ENCODE data around the gene ADAM12. TPM values are rescaled to one million over a fixed set of nuclear protein-coding genes. Genes with fewer than 3 reads are reported as not detected.

Gene ADAM12
- polyA plus RNA-seq, 4 donors, result 21.5 to 32.0 (median 27.2) TPM

DNA sequence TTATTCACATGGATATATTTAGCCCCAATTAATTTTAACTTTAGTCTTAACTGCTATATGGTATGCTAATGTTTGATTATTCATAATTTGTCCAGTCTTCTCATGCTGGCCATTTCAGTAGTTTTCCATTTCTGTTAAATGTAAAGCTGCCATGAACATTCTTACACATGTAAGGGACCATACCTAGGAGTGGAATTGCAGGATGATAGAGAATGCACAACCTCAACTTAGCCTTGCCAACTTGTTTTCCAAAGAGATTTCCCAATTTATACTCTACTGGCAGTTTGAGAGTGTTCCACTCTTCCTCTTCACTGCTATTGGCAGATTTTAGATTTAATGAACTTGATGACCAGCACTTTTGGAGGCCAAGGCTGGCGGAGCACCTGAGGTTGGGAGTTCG is 423.7 kb downstream of the ADAM12 start:
- DNase-seq (ENCODE audit: low read depth in 4 of 4, low spot score in 2 of 4), result no peak
